K562 (cell line): ENCODE data around the gene PRDX2. TPM values are rescaled to one million over a fixed set of nuclear protein-coding genes. Genes with fewer than 3 reads are reported as not detected.

Experiments used
- ATAC-seq: fragments of 200-7000 bp; cut with Tn5 transposase; 3 replicates; pipeline ENCODE4 v1.9.1; 2020; ENCODE audit warnings: moderate library complexity
- BruUV-seq: library from RNA; stranded (reverse); fragments of 400-500 nt; replicated peaks from 2 replicates; lab custom pipeline; 2021; lab: Mats Ljungman, UMichigan
- CTCF ChIA-PET: fragments of 300-600 bp; formaldehyde crosslinking; extraction: SDS; loops from one replicate; lab custom pipeline; 2021; ENCODE audit warnings: low intra/inter-chr PET ratio; lab: Yijun Ruan, JAX
- POLR2A ChIA-PET: fragments of 300-600, 350-650 bp; sonication (Branson Sonifier 250); formaldehyde crosslinking; extraction: SDS; loops from one replicate; lab custom pipeline; 2021; ENCODE audit warnings: antibody characterized with exemption, inconsistent platforms; lab: Yijun Ruan, JAX
- DNase-seq, 4 experiments: peaks; one replicate each; pipeline versions ENCODE4 v3.0.0 to v3.0.0-alpha.2; 2011 to 2018; ENCODE audit warnings: low spot score in 3 of 4, mixed read lengths in 3 of 4; ENCODE audit errors: extremely low read depth in 1 of 4
- FAIRE-seq: peaks from 2 replicates; lab custom pipeline; 2011; peaks lifted over from hg19 to GRCh38; lab: Jason Lieb, UNC
- H2AFZ ChIP-seq: 2 replicates; pipeline ENCODE4 v1.6.0; 2011; ENCODE audit warnings: low read depth, low read length, control low read depth, inconsistent platforms
- H3K27ac ChIP-seq: fragments of 200-600 bp; 3 replicates; pipeline ENCODE4 v1.8.0; 2011; ENCODE audit warnings: low read depth, mild to moderate bottlenecking, control low read depth, inconsistent platforms, low read length, moderate library complexity, mixed read lengths; ENCODE audit errors: extremely low read depth
- H3K27me3 ChIP-seq, 2 experiments: fragments of 300-600 bp in 1 of 2; 2 replicates in 1 of 2; 3 replicates in 1 of 2; pipeline versions ENCODE4 v1.6.0 to v1.8.0; 2011; ENCODE audit warnings: inconsistent platforms in 2 of 2, low read length in 2 of 2, mild to moderate bottlenecking in 1 of 2, mixed read lengths in 1 of 2, moderate library complexity in 1 of 2; ENCODE audit not compliant: control insufficient read depth in 2 of 2, insufficient read depth in 2 of 2
- H3K36me3 ChIP-seq: fragments of 300-600 bp; 3 replicates; pipeline ENCODE4 v1.8.0; 2011; ENCODE audit warnings: mild to moderate bottlenecking, low read length, inconsistent platforms; ENCODE audit not compliant: control insufficient read depth, insufficient read depth
- H3K4me1 ChIP-seq, 2 experiments: fragments of 200-600 bp in 1 of 2; replicated peaks in 1 of 2; 2 replicates in 1 of 2; 3 replicates in 1 of 2; pipeline versions ENCODE4 v1.5.1 to v1.8.0; 2011; ENCODE audit warnings: inconsistent platforms in 2 of 2, low read length in 2 of 2, mild to moderate bottlenecking in 1 of 2, mixed read lengths in 1 of 2, moderate library complexity in 1 of 2; ENCODE audit not compliant: control insufficient read depth in 2 of 2, insufficient read depth in 2 of 2
- H3K4me2 ChIP-seq: 2 replicates; pipeline ENCODE4 v1.6.1; 2011; ENCODE audit warnings: low read length, control low read depth, inconsistent platforms, mixed read lengths; ENCODE audit not compliant: insufficient read depth
- H3K4me3 ChIP-seq: fragments of 200-600 bp; sonication (generic), shearing (Covaris generic); 2 replicates; pipeline ENCODE4 v1.5.1; 2016; ENCODE audit warnings: control low read depth, inconsistent platforms
- H3K79me2 ChIP-seq: fragments of 200-600 bp; 3 replicates; pipeline ENCODE4 v1.8.0; 2011; ENCODE audit warnings: low read length, inconsistent platforms; ENCODE audit not compliant: control insufficient read depth, insufficient read depth
- H3K9ac ChIP-seq, 2 experiments: 2 replicates each; pipeline versions ENCODE4 v1.6.0 to v1.6.1; 2011; ENCODE audit warnings: low read depth in 2 of 2, low read length in 2 of 2, control low read depth in 1 of 2, inconsistent platforms in 1 of 2, mild to moderate bottlenecking in 1 of 2, mixed read lengths in 1 of 2; ENCODE audit not compliant: insufficient read depth in 1 of 2
- H3K9me1 ChIP-seq: one replicate; pipeline ENCODE4 v1.6.0; 2011; ENCODE audit warnings: inconsistent platforms, mild to moderate bottlenecking, low read length, moderate library complexity; ENCODE audit not compliant: control insufficient read depth, insufficient read depth
- H3K9me3 ChIP-seq: replicated peaks from 2 replicates; pipeline ENCODE4 v1.5.1; 2011; ENCODE audit warnings: low read depth, low read length, inconsistent platforms; ENCODE audit not compliant: control insufficient read depth, insufficient read depth
- H4K20me1 ChIP-seq: replicated peaks from 2 replicates; pipeline ENCODE4 v1.6.1; 2011; ENCODE audit warnings: low read length, inconsistent platforms, mixed read lengths; ENCODE audit not compliant: control insufficient read depth, insufficient read depth
- BCOR ChIP-seq: fragments of 450-650 bp; IDR thresholded peaks from 2 replicates; pipeline ENCODE4 v1.6.1; 2016
- DPF2 ChIP-seq: fragments of 450-650 bp; IDR thresholded peaks from 2 replicates; pipeline ENCODE4 v1.6.1; 2016
- GATA2 ChIP-seq: sonication (generic); formaldehyde crosslinking; IDR thresholded peaks from 2 replicates; pipeline ENCODE4 v1.4.0; 2020; ENCODE audit warnings: mild to moderate bottlenecking, missing genetic modification reagents
- KDM1A ChIP-seq, 2 experiments: fragments of 450-650 bp; IDR thresholded peaks; 2 replicates each; pipeline ENCODE4 v1.6.1; 2016; ENCODE audit warnings: mild to moderate bottlenecking in 2 of 2
- RBM25 ChIP-seq: fragments of 200-400 bp; formaldehyde crosslinking; IDR thresholded peaks from 2 replicates; pipeline ENCODE4 v1.6.1; 2018; ENCODE audit warnings: low read length, low read depth, moderate library complexity; ENCODE audit not compliant: severe bottlenecking
- USF1 ChIP-seq: sonication (generic); formaldehyde crosslinking; IDR thresholded peaks from 2 replicates; pipeline ENCODE4 v1.9.0; 2022; ENCODE audit warnings: mild to moderate bottlenecking, missing genetic modification reagents
- ZBTB11 ChIP-seq, 3 experiments: fragments of 200-800 bp in 1 of 3; fragments of 250-450 bp in 1 of 3; fragments of 450-650 bp in 1 of 3; sonication (Bioruptor Pico) in 1 of 3; sonication (Bioruptor generic) in 1 of 3; formaldehyde crosslinking in 1 of 3; IDR thresholded peaks; 2 replicates each; pipeline versions ENCODE4 v1.6.1 to v1.8.0; 2016 to 2022; ENCODE audit warnings: mild to moderate bottlenecking in 2 of 3, missing genetic modification characterization in 2 of 3, missing compliant biosample characterization in 1 of 3, moderate library complexity in 1 of 3
- ZBTB33 ChIP-seq: sonication (generic); formaldehyde crosslinking; IDR thresholded peaks from 2 replicates; pipeline ENCODE4 v1.8.1; 2023; ENCODE audit warnings: mild to moderate bottlenecking, missing genetic modification reagents
- ZNF121 ChIP-seq: sonication (generic); formaldehyde crosslinking; conservative IDR thresholded peaks from 2 replicates; pipeline ENCODE4 v1.8.0; 2022; ENCODE audit warnings: missing genetic modification reagents
- ZNF699 ChIP-seq: fragments of 250-450 bp; sonication (Bioruptor Pico); IDR thresholded peaks from 2 replicates; pipeline ENCODE4 v1.8.0; 2021; ENCODE audit warnings: mild to moderate bottlenecking, moderate library complexity; ENCODE audit not compliant: insufficient replicate concordance
- WGBS: fragments of 100-300 bp; shearing (Covaris generic); methylation state at CpG from one replicate; pipeline ENCODE4 v1.1.6; 2016; ENCODE audit warnings: low coverage, mixed read lengths; ENCODE audit not compliant: insufficient coverage; ENCODE audit errors: missing lambda C conversion rate; 5-methylcytosine and 5-hydroxymethylcytosine counted together
- in situ Hi-C: fragments of 300-500 bp; cut with MboI; formaldehyde crosslinking; loops from 4 replicates; pipeline ENCODE4 v1.15.0; 2018; ENCODE audit warnings: inconsistent platforms, mixed read lengths
- intact Hi-C: fragments of 100-400 bp; cut with micrococcal nuclease; formaldehyde crosslinking; loops from 2 replicates; pipeline ENCODE4 v1.14.2; 2022
- polyA plus RNA-seq, 8 experiments: library from polyadenylated mRNA; depleted of rRNA in 4 of 8; stranded (reverse) in 5 of 8; unstranded in 3 of 8; fragments of >200 nt; fragmentation: Nextera tagmentation in 2 of 8; fragmentation: Illumina TruSeq in 1 of 8; extraction: Ambion mirVana in 2 of 8; extraction: Trizol in 1 of 8; gene quantifications; 2 replicates each; pipeline versions ENCODE4 v1.2.1 to v1.2.3, GENCODE V29; 2011 to 2014; ENCODE audit warnings: inconsistent platforms in 1 of 8, missing spikeins in 1 of 8
- total RNA-seq, 7 experiments: library from RNA; depleted of rRNA in 6 of 7; stranded (reverse); fragments of >200 nt in 6 of 7; fragmentation: Illumina TruSeq in 2 of 7; extraction: Trizol in 2 of 7; gene quantifications; 2 replicates each; pipeline versions ENCODE4 v1.2.1 to v1.2.3, GENCODE V29; 2011 to 2021; ENCODE audit warnings: low replicate concordance in 1 of 7

Gene PRDX2
- total and polyA plus RNA-seq, 9 of the 15 experiments (the other 6 are each of a cell fraction or from before 2014, with no cell fraction given): 206 to 1,183 (median 415) TPM

- peaks cover 29% of the 10 kb centered on the region; the same call in 2 of the 3 replicates for H3K36me3 ChIP-seq
- CTCF ChIA-PET: interaction anchor here (0.6 to 0.7 kb wide), 2 partner anchors 9 to 501 kb away, joined by 3 to 4 read pairs; no protein-coding TSS in a partner anchor
- peaks cover 25 to 65% of the 10 kb centered on the region in 2 experiments; a peak in 4 of 5 replicates for H3K4me1 ChIP-seq
- peak overlapping the region; percentile 90; the same call in 1 of the 3 replicates for H3K27ac ChIP-seq
- peak overlapping the region; percentile 82 for H3K4me2 ChIP-seq
- in situ Hi-C loops: no loop called here
- H3K9ac ChIP-seq: peak overlapping the region; percentile 90 to 96; a peak in 3 of 4 replicates
- intact Hi-C loops: no loop called here
- H3K4me3 ChIP-seq: peak overlapping the region; percentile 76
- DNase-seq: peak in 1 of 4 experiments; percentile 16
- ATAC-seq: no peak
- no peaks in the 10 kb centered on the region for H3K27me3 ChIP-seq
- WGBS: 33% methylated on average over 22 of the region's 22 CpGs
- no peaks in the 10 kb centered on the region for H3K9me3 ChIP-seq
- BruUV-seq: no TSS peak
- peak overlapping the region; percentile 97 for H2AFZ ChIP-seq
- POLR2A ChIA-PET: interaction anchor here (1.1 to 2.5 kb wide), 4 partner anchors 10 to 40 kb away, joined by 3 to 29 read pairs (median 4); partner anchors contain the start of gene JUNB
- H4K20me1 ChIP-seq: no peaks in the 10 kb centered on the region
- no peaks in the 10 kb centered on the region for H3K9me1 ChIP-seq
- TF ChIP-seq ZBTB33 (CRISPR knock-in tag) (peak; percentile 37; the same call in 1 of the 2 replicates), USF1 (no peak), DPF2 (0 out of 2 replicates have a peak, but pooled peaks have one; percentile 28), KDM1A (IDR thresholded peaks at IDR 0.05) (peak; percentile 40 to 47; a peak in 2 of 4 replicates), RBM25 (peak; percentile 60), ZBTB11 (CRISPR knock-in tag; IDR thresholded peaks at IDR 0.05) (0 out of 6 replicates have a peak, but pooled peaks of 1 of the 3 experiments have one; percentile 28), BCOR (peak; percentile 78; the same call in 1 of the 2 replicates), ZNF699 (CRISPR knock-in tag) (no peak), GATA2 (CRISPR knock-in tag) (peak; percentile 9; the same call in 1 of the 2 replicates), ZNF121 (peak; percentile 96)
- TF ChIP-seq, all 486 proteins: peak for 8
- no peak for FAIRE-seq
- H3K79me2 ChIP-seq: peaks cover 41% of the 10 kb centered on the region
Measured at GRCh38 chr19:12802267-12803106, 887 bp upstream of the PRDX2 start.
